CD14-positive monocyte (primary cell): ENCODE measurements around the gene SERPINE1. TPM values are rescaled to one million over a fixed set of nuclear protein-coding genes. Genes with fewer than 3 reads are reported as not detected.

Experiments used
- DNase-seq, 3 donors: peaks; one replicate each; pipeline ENCODE4 v3.0.0-alpha.2; 2011 to 2022
- H2AFZ ChIP-seq: 2 replicates; pipeline ENCODE4 v1.6.0; 2012; ENCODE audit warnings: mild to moderate bottlenecking, low read depth, low read length, inconsistent platforms; ENCODE audit not compliant: insufficient read depth, poor library complexity, severe bottlenecking
- H3K27ac ChIP-seq, 2 donors: 1 replicate in 1 of 2; 2 replicates in 1 of 2; pipeline ENCODE4 v1.5.1; 2012 to 2013; ENCODE audit warnings: low read length in 2 of 2, control low read depth in 1 of 2, inconsistent platforms in 1 of 2, low read depth in 1 of 2, mild to moderate bottlenecking in 1 of 2
- H3K27me3 ChIP-seq, 2 donors: one replicate each; pipeline versions ENCODE4 v1.6.0 to v1.6.1; 2011 to 2013; ENCODE audit warnings: low read length in 2 of 2; ENCODE audit not compliant: control insufficient read depth in 2 of 2, insufficient read depth in 2 of 2
- H3K36me3 ChIP-seq, 2 donors: replicated peaks in 1 of 2; 1 replicate in 1 of 2; 2 replicates in 1 of 2; pipeline versions ENCODE4 v1.5.1 to v1.6.1; 2012 to 2013; ENCODE audit warnings: low read length in 2 of 2, control low read depth in 1 of 2, inconsistent platforms in 1 of 2, mild to moderate bottlenecking in 1 of 2; ENCODE audit not compliant: insufficient read depth in 2 of 2, control insufficient read depth in 1 of 2
- H3K4me1 ChIP-seq, 2 donors: 1 replicate in 1 of 2; 2 replicates in 1 of 2; pipeline versions ENCODE4 v1.5.1 to v1.6.1; 2012 to 2013; ENCODE audit warnings: low read length in 2 of 2, control low read depth in 1 of 2, inconsistent platforms in 1 of 2, mild to moderate bottlenecking in 1 of 2, moderate library complexity in 1 of 2; ENCODE audit not compliant: insufficient read depth in 2 of 2, control insufficient read depth in 1 of 2
- H3K4me2 ChIP-seq: replicated peaks from 2 replicates; pipeline ENCODE3; 2012; ENCODE audit warnings: low read length, moderate library complexity, mild to moderate bottlenecking; ENCODE audit not compliant: poor library complexity, severe bottlenecking; ENCODE audit errors: extremely low read depth
- H3K4me3 ChIP-seq, 3 experiments: fragments of 200-600 bp in 1 of 3; sonication (generic) in 1 of 3; replicated peaks in 1 of 3; 1 replicate in 2 of 3; 2 replicates in 1 of 3; pipeline ENCODE4 v1.5.1; 2011 to 2013; ENCODE audit warnings: low read length in 3 of 3, mild to moderate bottlenecking in 3 of 3, control low read depth in 2 of 3, low read depth in 2 of 3, inconsistent platforms in 1 of 3, moderate library complexity in 1 of 3
- H3K79me2 ChIP-seq: 2 replicates; pipeline ENCODE4 v1.6.0; 2012; ENCODE audit warnings: mild to moderate bottlenecking, control low read depth, inconsistent platforms, low read length, moderate library complexity; ENCODE audit not compliant: insufficient read depth
- H3K9ac ChIP-seq: 2 replicates; pipeline ENCODE4 v1.6.0; 2017; ENCODE audit warnings: low read length, mild to moderate bottlenecking; ENCODE audit not compliant: insufficient read depth, poor library complexity, severe bottlenecking
- H3K9me3 ChIP-seq, 2 donors: replicated peaks in 1 of 2; 1 replicate in 1 of 2; 2 replicates in 1 of 2; pipeline versions ENCODE4 v1.5.1 to v1.6.1; 2012 to 2013; ENCODE audit warnings: low read length in 2 of 2, control low read depth in 1 of 2; ENCODE audit not compliant: control insufficient read depth in 1 of 2, insufficient read depth in 1 of 2
- H4K20me1 ChIP-seq: 2 replicates; pipeline ENCODE4 v1.6.0; 2012; ENCODE audit warnings: mild to moderate bottlenecking, low read length, control low read depth, moderate library complexity; ENCODE audit not compliant: insufficient read depth
- H3K27ac Mint-ChIP-seq, 7 donors: one replicate each; pipeline ENCODE4 v1.8.0; 2020; ENCODE audit warnings: mild to moderate bottlenecking in 7 of 7, mixed read lengths in 7 of 7, moderate library complexity in 6 of 7, inconsistent platforms in 2 of 7
- H3K27me3 Mint-ChIP-seq, 3 donors: one replicate each; pipeline ENCODE4 v1.8.0; 2021 to 2022; ENCODE audit warnings: low read depth in 3 of 3, mild to moderate bottlenecking in 3 of 3, mixed read lengths in 3 of 3, moderate library complexity in 3 of 3, inconsistent platforms in 1 of 3
- H3K36me3 Mint-ChIP-seq, 2 donors: one replicate each; pipeline ENCODE4 v1.8.0; 2020; ENCODE audit warnings: mixed read lengths in 2 of 2, inconsistent platforms in 1 of 2, mild to moderate bottlenecking in 1 of 2
- H3K4me1 Mint-ChIP-seq: one replicate; pipeline ENCODE4 v1.8.0; 2020; ENCODE audit warnings: mild to moderate bottlenecking, mixed read lengths
- H3K4me3 Mint-ChIP-seq, 2 donors: one replicate each; pipeline ENCODE4 v1.8.0; 2020; ENCODE audit warnings: mild to moderate bottlenecking in 2 of 2, mixed read lengths in 2 of 2, moderate library complexity in 1 of 2
- H3K9me3 Mint-ChIP-seq, 7 donors: one replicate each; pipeline ENCODE4 v1.8.0; 2020 to 2022; ENCODE audit warnings: mixed read lengths in 7 of 7, mild to moderate bottlenecking in 6 of 7, moderate library complexity in 6 of 7, inconsistent platforms in 2 of 7
- WGBS: methylation state at CpG from one replicate; pipeline ENCODE4 v1.1.5; 2013; ENCODE audit warnings: missing lambda C conversion rate; ENCODE audit not compliant: insufficient coverage; 5-methylcytosine and 5-hydroxymethylcytosine counted together
- intact Hi-C, 2 donors: fragments of 100-400 bp; cut with micrococcal nuclease; formaldehyde crosslinking; loops; one replicate each; pipeline versions ENCODE4 v1.15.0 to v1.15.1; 2023
- polyA minus RNA-seq: library from RNA; depleted of rRNA, polyadenylated mRNA; stranded (reverse); fragments of >200 nt; gene quantifications from 2 replicates; pipeline ENCODE4 v1.2.3, GENCODE V29; 2012
- polyA plus RNA-seq, 3 donors: library from polyadenylated mRNA; depleted of rRNA in 1 of 3; unstranded in 2 of 3; stranded (reverse) in 1 of 3; fragments of 300-500 nt in 2 of 3; fragments of >200 nt in 1 of 3; fragmentation: Illumina TruSeq in 2 of 3; gene quantifications; 1 replicate in 2 of 3; 2 replicates in 1 of 3; pipeline ENCODE4 v1.2.3, GENCODE V29; 2012 to 2021
- total RNA-seq, 12 experiments: library from RNA in 1 of 12; stranded (reverse) in 1 of 12; fragments of 120-200 nt in 1 of 12; gene quantifications; one replicate each; pipeline ENCODE4 v1.2.4 and lab custom pipeline; 2013 to 2026; ENCODE audit warnings: mixed read lengths in 6 of 12, inconsistent platforms in 1 of 12
- TF ChIP-seq, protein P1 (sequence below): fragments of 200-600 bp; IDR thresholded peaks from one replicate; pipeline ENCODE4 v1.8.0; 2022; ENCODE audit warnings: antibody characterized with exemption, mild to moderate bottlenecking

Gene SERPINE1
- total RNA-seq (2013): 0.27 TPM
- polyA plus RNA-seq: under 1 TPM; 0.07 to 0.21 (median 0.16) TPM
- 0.28 and 0.48 TPM in 2 replicates for polyA minus RNA-seq
- total RNA-seq (lab: John Stamatoyannopoulos, UW): 16.3 to 156 (median 74.6) reads per million in 11 experiments

DNA sequence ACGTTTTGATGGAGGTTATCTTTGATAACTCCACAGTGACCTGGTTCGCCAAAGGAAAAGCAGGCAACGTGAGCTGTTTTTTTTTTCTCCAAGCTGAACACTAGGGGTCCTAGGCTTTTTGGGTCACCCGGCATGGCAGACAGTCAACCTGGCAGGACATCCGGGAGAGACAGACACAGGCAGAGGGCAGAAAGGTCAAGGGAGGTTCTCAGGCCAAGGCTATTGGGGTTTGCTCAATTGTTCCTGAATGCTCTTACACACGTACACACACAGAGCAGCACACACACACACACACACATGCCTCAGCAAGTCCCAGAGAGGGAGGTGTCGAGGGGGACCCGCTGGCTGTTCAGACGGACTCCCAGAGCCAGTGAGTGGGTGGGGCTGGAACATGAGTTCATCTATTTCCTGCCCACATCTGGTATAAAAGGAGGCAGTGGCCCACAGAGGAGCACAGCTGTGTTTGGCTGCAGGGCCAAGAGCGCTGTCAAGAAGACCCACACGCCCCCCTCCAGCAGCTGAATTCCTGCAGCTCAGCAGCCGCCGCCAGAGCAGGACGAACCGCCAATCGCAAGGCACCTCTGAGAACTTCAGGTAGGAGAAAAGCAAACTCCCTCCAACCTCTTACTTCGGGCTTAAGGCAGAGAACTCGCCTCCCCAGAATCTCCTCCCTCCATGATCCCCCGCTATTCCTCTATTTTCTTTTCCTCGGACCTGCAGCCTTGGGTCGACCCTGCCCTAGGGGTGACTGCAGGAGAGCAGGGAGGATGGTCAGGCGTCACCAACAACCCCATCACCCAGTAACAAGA, at the start of gene SERPINE1:
TSS of gene SERPINE1 (plus strand) at position 454 of the 809 bp plus-strand sequence. CDS start 1,290 bp downstream, outside the sequence.
- Mint-ChIP-seq H3K27ac (peak within 1 kb of the TSS in 4 of 7 donors; percentile 0 to 62 (median 34)), H3K9me3 (peaks cover 0 to under 1% (median 0%) of the 10 kb centered on the region in 7 donors), H3K36me3 (peaks cover 0 to 2% of the 10 kb centered on the region in 2 donors), H3K4me3 (peak within 1 kb of the TSS; percentile 24 to 84), H3K27me3 (peaks cover 32 to 73% (median 54%) of the 10 kb centered on the region in 3 donors), H3K4me1 (peaks cover 38% of the 10 kb centered on the region)
- TF ChIP-seq, protein P1, sequence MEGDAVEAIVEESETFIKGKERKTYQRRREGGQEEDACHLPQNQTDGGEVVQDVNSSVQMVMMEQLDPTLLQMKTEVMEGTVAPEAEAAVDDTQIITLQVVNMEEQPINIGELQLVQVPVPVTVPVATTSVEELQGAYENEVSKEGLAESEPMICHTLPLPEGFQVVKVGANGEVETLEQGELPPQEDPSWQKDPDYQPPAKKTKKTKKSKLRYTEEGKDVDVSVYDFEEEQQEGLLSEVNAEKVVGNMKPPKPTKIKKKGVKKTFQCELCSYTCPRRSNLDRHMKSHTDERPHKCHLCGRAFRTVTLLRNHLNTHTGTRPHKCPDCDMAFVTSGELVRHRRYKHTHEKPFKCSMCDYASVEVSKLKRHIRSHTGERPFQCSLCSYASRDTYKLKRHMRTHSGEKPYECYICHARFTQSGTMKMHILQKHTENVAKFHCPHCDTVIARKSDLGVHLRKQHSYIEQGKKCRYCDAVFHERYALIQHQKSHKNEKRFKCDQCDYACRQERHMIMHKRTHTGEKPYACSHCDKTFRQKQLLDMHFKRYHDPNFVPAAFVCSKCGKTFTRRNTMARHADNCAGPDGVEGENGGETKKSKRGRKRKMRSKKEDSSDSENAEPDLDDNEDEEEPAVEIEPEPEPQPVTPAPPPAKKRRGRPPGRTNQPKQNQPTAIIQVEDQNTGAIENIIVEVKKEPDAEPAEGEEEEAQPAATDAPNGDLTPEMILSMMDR: peak; percentile 10
- no peaks in the 10 kb centered on the region for H3K9me3 ChIP-seq
- peaks cover 4 to 26% of the 10 kb centered on the region in 2 donors for H3K27me3 ChIP-seq
- WGBS: 9% methylated on average over 15 of the region's 22 CpGs
- peak within 1 kb of the TSS; percentile 19 for H2AFZ ChIP-seq
- intact Hi-C loops: no loop called here
- no peak within 1 kb of the TSS for H3K4me3 ChIP-seq
- no peaks in the 10 kb centered on the region for H3K79me2 ChIP-seq
- H3K27ac ChIP-seq: no peak within 1 kb of the TSS
- H3K36me3 ChIP-seq: no peaks in the 10 kb centered on the region
- peak within 1 kb of the TSS; percentile 19 for H3K4me2 ChIP-seq
- H4K20me1 ChIP-seq: no peaks in the 10 kb centered on the region
- peaks cover 33 to 39% of the 10 kb centered on the region in 2 donors for H3K4me1 ChIP-seq
- no peak within 1 kb of the TSS for H3K9ac ChIP-seq
- DNase-seq: peak; percentile 58 to 79 (median 71)

GRCh38 chr7:101077303-101078086, 49.4 kb upstream of the SERPINE1 start:
- Histone ChIP-seq H3K9me3 (no peaks in the 10 kb centered on the region), H3K36me3 (no peaks in the 10 kb centered on the region), H3K4me1 (peaks cover 0 to 3% of the 10 kb centered on the region in 2 donors), H3K27me3 (peaks cover 0 to 2% of the 10 kb centered on the region in 2 donors), H3K4me2 (no peak overlapping the region), H3K27ac (no peak overlapping the region), H2AFZ (no peak overlapping the region), H3K79me2 (no peaks in the 10 kb centered on the region), H3K4me3 (no peak overlapping the region), H4K20me1 (no peaks in the 10 kb centered on the region), H3K9ac (no peak overlapping the region)
- H3K27me3 Mint-ChIP-seq: peaks cover 14 to 19% (median 19%) of the 10 kb centered on the region in 3 donors
- peak overlapping the region in 1 of 2 donors; percentile 6 for H3K4me3 Mint-ChIP-seq
- WGBS: 10% methylated on average over 9 of the region's 13 CpGs
- H3K36me3 Mint-ChIP-seq: no peaks in the 10 kb centered on the region
- TF ChIP-seq, protein P1: peak; percentile 91
- H3K27ac Mint-ChIP-seq: peak overlapping the region in 2 of 7 donors; percentile 43 to 67
- DNase-seq: peak; percentile 65 to 83 (median 77)
- intact Hi-C loops: loop anchor here in 1 of 2 donors (5.0 kb wide), 1 partner anchor 115 kb away; no protein-coding TSS in a partner anchor
- peaks cover 12% of the 10 kb centered on the region for H3K4me1 Mint-ChIP-seq
- H3K9me3 Mint-ChIP-seq: peaks cover 0 to 3% (median 1%) of the 10 kb centered on the region in 7 donors
